ENCODE results near the gene PAQR5.

DNA sequence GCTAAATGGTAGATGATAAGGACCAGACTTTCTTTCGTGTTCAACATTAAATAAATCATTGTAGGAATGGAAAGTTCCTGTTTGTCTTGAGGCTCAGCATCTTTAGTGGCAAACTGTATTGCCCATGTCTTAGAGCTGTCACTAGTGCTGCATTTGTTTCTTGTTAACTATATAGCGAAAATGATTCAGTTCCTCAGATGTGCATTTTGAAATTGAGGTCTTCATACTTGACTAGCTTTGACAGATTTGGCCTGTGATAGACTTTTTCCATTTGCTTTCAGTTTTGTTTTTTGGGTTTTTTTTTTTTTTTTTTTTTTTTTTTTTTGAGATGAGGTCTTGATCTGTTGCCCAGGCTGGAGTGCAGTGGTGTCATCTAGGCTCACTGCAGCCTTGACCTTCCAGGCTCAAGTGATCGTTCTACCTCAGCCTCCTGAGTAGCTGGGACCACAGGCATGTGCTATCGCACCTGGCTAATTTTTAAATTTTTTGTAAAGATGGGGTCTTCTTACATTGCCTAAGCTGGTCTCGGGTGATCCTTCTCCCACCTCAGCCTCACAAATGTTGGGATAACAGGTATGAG is 144.4 kb downstream of the PAQR5 start:
- TF ChIP-seq POLR2AphosphoS5 (IDR thresholded peaks at IDR 0.05; ENCODE audit: low read depth, low read length) (no peak), TAF1 (IDR thresholded peaks at IDR 0.05; ENCODE audit: borderline replicate concordance, low read depth, low read length) (no peak), POLR2A (IDR thresholded peaks at IDR 0.05; ENCODE audit: low read depth, low read length) (no peak)
